HEK293 (cell line): Measurements from ENCODE around the gene CRABP2.

Experiments
- HOXA7 ChIP-seq: sonication (generic); formaldehyde crosslinking; IDR thresholded peaks from 2 replicates; pipeline ENCODE4 v1.8.1; 2022; ENCODE audit warnings: missing genetic modification reagents, borderline replicate concordance
- ZBTB10 ChIP-seq: fragments of 450-650 bp; formaldehyde crosslinking; IDR thresholded peaks from 2 replicates; pipeline ENCODE4 v1.5.1; 2016; ENCODE audit warnings: missing biosample characterization, missing genetic modification characterization
- ZNF426 ChIP-seq: fragments of 450-650 bp; formaldehyde crosslinking; IDR thresholded peaks from 2 replicates; pipeline ENCODE4 v1.5.1; 2017; ENCODE audit warnings: missing biosample characterization, missing genetic modification characterization, mild to moderate bottlenecking, inconsistent platforms, moderate library complexity
- TF ChIP-seq, protein P1 (sequence below): fragments of 450-650 bp; formaldehyde crosslinking; IDR thresholded peaks from 2 replicates; pipeline ENCODE4 v1.5.1; 2016; ENCODE audit warnings: missing biosample characterization, missing genetic modification characterization
- TF ChIP-seq, protein P2 (sequence below): fragments of 450-650 bp; formaldehyde crosslinking; IDR thresholded peaks from 2 replicates; pipeline ENCODE4 v1.5.1; 2016; ENCODE audit warnings: missing biosample characterization, missing genetic modification characterization

DNA sequence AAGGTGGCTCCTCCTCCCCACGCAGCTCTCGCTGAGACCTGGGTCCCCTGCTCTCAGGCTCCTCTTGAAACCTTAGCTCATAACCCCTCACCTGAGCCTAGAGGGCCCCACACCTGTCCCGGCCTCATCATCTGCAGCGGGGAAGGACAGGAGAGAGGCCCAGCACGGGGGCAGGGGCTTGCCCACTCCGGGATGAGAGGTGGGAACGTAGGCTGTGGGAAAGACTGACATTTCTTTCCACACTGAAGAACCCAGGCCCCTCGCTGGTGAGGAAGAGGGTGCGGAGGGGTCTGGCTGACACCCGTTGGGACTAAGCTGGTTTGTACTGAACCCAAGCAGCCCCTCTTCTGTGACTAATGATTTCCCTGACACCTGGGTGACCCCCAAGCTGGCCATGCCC, 14.2 kb downstream of the CRABP2 start:
- TF ChIP-seq HOXA7 (no peak), ZNF426 (tag by site-specific recombination) (no peak), ZBTB10 (no peak)
- TF ChIP-seq, protein P1, sequence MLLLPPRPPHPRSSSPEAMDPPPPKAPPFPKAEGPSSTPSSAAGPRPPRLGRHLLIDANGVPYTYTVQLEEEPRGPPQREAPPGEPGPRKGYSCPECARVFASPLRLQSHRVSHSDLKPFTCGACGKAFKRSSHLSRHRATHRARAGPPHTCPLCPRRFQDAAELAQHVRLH (tag by site-specific recombination) = no peak
- TF ChIP-seq, protein P2, sequence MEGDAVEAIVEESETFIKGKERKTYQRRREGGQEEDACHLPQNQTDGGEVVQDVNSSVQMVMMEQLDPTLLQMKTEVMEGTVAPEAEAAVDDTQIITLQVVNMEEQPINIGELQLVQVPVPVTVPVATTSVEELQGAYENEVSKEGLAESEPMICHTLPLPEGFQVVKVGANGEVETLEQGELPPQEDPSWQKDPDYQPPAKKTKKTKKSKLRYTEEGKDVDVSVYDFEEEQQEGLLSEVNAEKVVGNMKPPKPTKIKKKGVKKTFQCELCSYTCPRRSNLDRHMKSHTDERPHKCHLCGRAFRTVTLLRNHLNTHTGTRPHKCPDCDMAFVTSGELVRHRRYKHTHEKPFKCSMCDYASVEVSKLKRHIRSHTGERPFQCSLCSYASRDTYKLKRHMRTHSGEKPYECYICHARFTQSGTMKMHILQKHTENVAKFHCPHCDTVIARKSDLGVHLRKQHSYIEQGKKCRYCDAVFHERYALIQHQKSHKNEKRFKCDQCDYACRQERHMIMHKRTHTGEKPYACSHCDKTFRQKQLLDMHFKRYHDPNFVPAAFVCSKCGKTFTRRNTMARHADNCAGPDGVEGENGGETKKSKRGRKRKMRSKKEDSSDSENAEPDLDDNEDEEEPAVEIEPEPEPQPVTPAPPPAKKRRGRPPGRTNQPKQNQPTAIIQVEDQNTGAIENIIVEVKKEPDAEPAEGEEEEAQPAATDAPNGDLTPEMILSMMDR (tag by site-specific recombination) = no peak
